SK-N-SH (cell line): ENCODE data around the gene FAM120B. TPM values are rescaled to one million over a fixed set of nuclear protein-coding genes. Genes with fewer than 3 reads are reported as not detected.

Source experiments
- CTCF ChIA-PET: fragments of 300-600, 350-600 bp; formaldehyde crosslinking; extraction: SDS; loops from one replicate; lab custom pipeline; 2021; lab: Yijun Ruan, JAX
- POLR2A ChIA-PET: fragments of 350-600 bp; sonication (Branson Sonifier 250); formaldehyde crosslinking; extraction: SDS; loops from one replicate; lab custom pipeline; 2020; ENCODE audit warnings: antibody characterized with exemption, inconsistent platforms; lab: Yijun Ruan, JAX
- DNase-seq: peaks from one replicate; pipeline ENCODE4 v3.0.0; 2012
- H2AFZ ChIP-seq: fragments of 200-600 bp; sonication (generic); 2 replicates; pipeline ENCODE4 v1.8.1; 2016; ENCODE audit warnings: antibody characterized with exemption, mild to moderate bottlenecking, low read depth
- H3F3A ChIP-seq: fragments of 200-600 bp; sonication (generic); replicated peaks from 2 replicates; pipeline ENCODE3; 2016; ENCODE audit warnings: antibody characterized with exemption, mild to moderate bottlenecking; ENCODE audit not compliant: insufficient read depth
- H3K27ac ChIP-seq, 2 experiments: fragments of 200-500 bp in 1 of 2; fragments of 200-600 bp in 1 of 2; sonication (Bioruptor generic) in 1 of 2; sonication (generic), shearing (Covaris generic) in 1 of 2; 2 replicates each; pipeline versions ENCODE4 v1.5.1 to v1.6.1; 2014 to 2016; ENCODE audit warnings: low read depth in 2 of 2, inconsistent platforms in 1 of 2, low read length in 1 of 2, mild to moderate bottlenecking in 1 of 2, mixed read lengths in 1 of 2
- H3K27me3 ChIP-seq: fragments of 200-600 bp; sonication (generic), shearing (Covaris generic); 2 replicates; pipeline ENCODE4 v1.6.1; 2016; ENCODE audit warnings: mixed run types; ENCODE audit not compliant: insufficient read depth
- H3K36me3 ChIP-seq, 2 experiments: fragments of 200-500 bp in 1 of 2; fragments of 200-600 bp in 1 of 2; sonication (Bioruptor generic) in 1 of 2; sonication (generic) in 1 of 2; replicated peaks in 1 of 2; 2 replicates each; pipeline versions ENCODE3 to v1.5.1; 2014 to 2016; ENCODE audit warnings: low read length in 1 of 2, mild to moderate bottlenecking in 1 of 2; ENCODE audit not compliant: insufficient read depth in 2 of 2, control insufficient read depth in 1 of 2
- H3K4me1 ChIP-seq, 2 experiments: fragments of 200-500 bp in 1 of 2; fragments of 200-600 bp in 1 of 2; sonication (Bioruptor generic) in 1 of 2; sonication (generic), shearing (Covaris generic) in 1 of 2; 2 replicates each; pipeline versions ENCODE4 v1.5.1 to v1.6.1; 2014 to 2016; ENCODE audit warnings: low read depth in 1 of 2, low read length in 1 of 2, mixed run types in 1 of 2; ENCODE audit not compliant: insufficient read depth in 2 of 2, control insufficient read depth in 1 of 2
- H3K4me2 ChIP-seq: fragments of 200-600 bp; sonication (generic), shearing (Covaris generic); 2 replicates; pipeline ENCODE4 v1.6.1; 2017; ENCODE audit warnings: mixed run types
- H3K4me3 ChIP-seq, 2 experiments: fragments of 200-500 bp in 1 of 2; fragments of 200-600 bp in 1 of 2; sonication (Bioruptor generic) in 1 of 2; sonication (generic), shearing (Covaris generic) in 1 of 2; 2 replicates each; pipeline versions ENCODE4 v1.5.1 to v1.8.1; 2014 to 2016; ENCODE audit warnings: low read depth in 2 of 2, inconsistent platforms in 1 of 2, low read length in 1 of 2, mild to moderate bottlenecking in 1 of 2, mixed read lengths in 1 of 2, moderate library complexity in 1 of 2
- H3K79me2 ChIP-seq: fragments of 200-600 bp; sonication (generic); 2 replicates; pipeline ENCODE4 v1.8.1; 2017; ENCODE audit warnings: mild to moderate bottlenecking; ENCODE audit not compliant: insufficient read depth
- H3K9ac ChIP-seq: fragments of 200-600 bp; sonication (generic); 2 replicates; pipeline ENCODE4 v1.6.1; 2017; ENCODE audit warnings: mixed run types
- H3K9me2 ChIP-seq: fragments of 200-600 bp; sonication (generic); 2 replicates; pipeline ENCODE4 v1.6.1; 2017; ENCODE audit warnings: mixed run types
- H3K9me3 ChIP-seq: fragments of 200-600 bp; sonication (generic); 2 replicates; pipeline ENCODE4 v1.6.1; 2017; ENCODE audit warnings: mixed run types, mild to moderate bottlenecking, moderate library complexity
- H4K20me1 ChIP-seq: fragments of 200-600 bp; sonication (generic); 2 replicates; pipeline ENCODE4 v1.6.1; 2017; ENCODE audit warnings: mild to moderate bottlenecking, mixed run types; ENCODE audit not compliant: insufficient read depth
- CHD2 ChIP-seq: fragments of 150-350 bp; IDR thresholded peaks from 2 replicates; pipeline ENCODE4 v1.6.1; 2018; ENCODE audit warnings: low read length; ENCODE audit not compliant: partially characterized antibody
- ELF1 ChIP-seq: IDR thresholded peaks from 2 replicates; pipeline ENCODE4 v1.4.0; 2012
- EP300 ChIP-seq, 2 experiments: IDR thresholded peaks; 2 replicates each; pipeline versions ENCODE4 v1.4.0 to v1.6.1; 2012; ENCODE audit warnings: borderline replicate concordance in 1 of 2, low read depth in 1 of 2, low read length in 1 of 2
- FOSL2 ChIP-seq: IDR thresholded peaks from 2 replicates; pipeline ENCODE4 v1.4.0; 2012; ENCODE audit warnings: low read depth, mild to moderate bottlenecking, moderate library complexity, borderline replicate concordance
- FOXM1 ChIP-seq: IDR thresholded peaks from 2 replicates; pipeline ENCODE4 v1.4.0; 2012; ENCODE audit warnings: low read depth, mild to moderate bottlenecking
- GABPA ChIP-seq: IDR thresholded peaks from 2 replicates; pipeline ENCODE4 v1.4.0; 2012; ENCODE audit warnings: low read depth, mild to moderate bottlenecking
- JUND ChIP-seq: IDR thresholded peaks from 2 replicates; pipeline ENCODE4 v1.4.0; 2012
- MEF2A ChIP-seq: IDR thresholded peaks from 2 replicates; pipeline ENCODE4 v1.4.0; 2012; ENCODE audit warnings: low read depth, borderline replicate concordance
- NFIC ChIP-seq: IDR thresholded peaks from 2 replicates; pipeline ENCODE4 v1.4.0; 2012; ENCODE audit warnings: borderline replicate concordance
- POLR2AphosphoS5 ChIP-seq: IDR thresholded peaks from 2 replicates; pipeline ENCODE4 v1.6.1; 2012; ENCODE audit warnings: low read depth, low read length
- RAD21 ChIP-seq: IDR thresholded peaks from 2 replicates; pipeline ENCODE4 v1.6.1; 2012; ENCODE audit warnings: mild to moderate bottlenecking, low read length
- RXRA ChIP-seq: IDR thresholded peaks from 2 replicates; pipeline ENCODE4 v1.4.0; 2012; ENCODE audit warnings: low read depth, mild to moderate bottlenecking, borderline replicate concordance
- SMC3 ChIP-seq: IDR thresholded peaks from 2 replicates; pipeline ENCODE4 v1.6.1; 2012; ENCODE audit warnings: low read depth, low read length, improper control_type of control experiment
- TAF1 ChIP-seq: IDR thresholded peaks from 2 replicates; pipeline ENCODE4 v1.6.1; 2012; ENCODE audit warnings: low read depth, mild to moderate bottlenecking, low read length, moderate library complexity, borderline replicate concordance
- TEAD4 ChIP-seq: IDR thresholded peaks from 2 replicates; pipeline ENCODE4 v1.4.0; 2012; ENCODE audit warnings: mild to moderate bottlenecking, borderline replicate concordance; ENCODE audit not compliant: insufficient read depth
- YY1 ChIP-seq: IDR thresholded peaks from 2 replicates; pipeline ENCODE4 v1.4.0; 2012; ENCODE audit warnings: low read depth, mild to moderate bottlenecking
- WGBS: methylation state at CpG from one replicate; pipeline ENCODE4 v1.1.6; 2017; ENCODE audit warnings: low lambda C conversion rate; 5-methylcytosine and 5-hydroxymethylcytosine counted together
- polyA plus RNA-seq, 3 experiments: library from polyadenylated mRNA; depleted of rRNA; stranded (reverse); fragments of >200 nt; gene quantifications; 2 replicates each; pipeline ENCODE4 v1.2.3, GENCODE V29; 2012
- TF ChIP-seq, protein P1 (sequence below): IDR thresholded peaks from 2 replicates; pipeline ENCODE4 v1.4.0; 2012; ENCODE audit warnings: low read depth
- TF ChIP-seq, protein P2 (sequence below): fragments of 150-350 bp; IDR thresholded peaks from 2 replicates; pipeline ENCODE4 v1.6.1; 2017; ENCODE audit warnings: antibody characterized with exemption, low read length, low read depth, borderline replicate concordance
- TF ChIP-seq, protein P3 (sequence below): fragments of 200-600 bp; sonication (generic); IDR thresholded peaks from 2 replicates; pipeline ENCODE4 v1.6.1; 2017; ENCODE audit warnings: antibody characterized with exemption, mild to moderate bottlenecking, moderate library complexity
- TF ChIP-seq, protein P4 (sequence below): IDR thresholded peaks from 2 replicates; pipeline ENCODE4 v1.4.0; 2012; ENCODE audit warnings: low read depth, borderline replicate concordance

Gene FAM120B
- polyA plus RNA-seq, 1 of the 3 experiments (the other 2 are of a cell fraction): 7.7 TPM

DNA sequence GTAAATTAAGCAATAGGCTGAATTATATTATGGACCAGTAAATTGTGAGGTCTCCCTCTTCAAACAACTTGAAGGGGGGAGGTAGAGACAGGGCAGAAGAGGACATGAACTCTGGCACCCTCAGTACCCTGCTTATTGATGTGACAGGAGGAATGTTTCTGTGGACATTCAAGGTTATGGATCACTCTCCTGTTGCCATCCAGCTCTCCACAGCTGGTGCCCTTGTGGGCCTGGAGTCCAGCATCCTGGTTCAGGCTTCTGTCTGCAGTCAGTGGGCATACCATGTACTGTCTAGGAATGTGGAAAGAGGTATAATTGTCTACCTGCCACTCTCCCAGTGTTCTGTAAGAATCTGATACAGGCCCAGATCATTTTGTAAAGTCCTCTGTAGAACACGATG, 55.6 kb downstream of the FAM120B start:
- no peak for DNase-seq
- H3K79me2 ChIP-seq: no peaks in the 10 kb centered on the region
- CTCF ChIA-PET: no interaction called here
- 100% methylated on average over 1 of the region's 1 CpG for WGBS
- no peaks in the 10 kb centered on the region for H3K9me3 ChIP-seq
- no peaks in the 10 kb centered on the region for H3F3A ChIP-seq
- no peak overlapping the region for H3K9ac ChIP-seq
- H3K27ac ChIP-seq: no peak overlapping the region
- H3K36me3 ChIP-seq: peaks cover 33 to 55% of the 10 kb centered on the region in 2 experiments
- no peaks in the 10 kb centered on the region for H3K27me3 ChIP-seq
- peaks cover 0 to 16% of the 10 kb centered on the region in 2 experiments; a peak in 2 of 4 replicates for H3K4me1 ChIP-seq
- POLR2A ChIA-PET: no interaction called here
- no peak overlapping the region for H2AFZ ChIP-seq
- H3K4me2 ChIP-seq: no peak overlapping the region
- H4K20me1 ChIP-seq: no peaks in the 10 kb centered on the region
- no peaks in the 10 kb centered on the region for H3K9me2 ChIP-seq
- no peak overlapping the region for H3K4me3 ChIP-seq
- no peak for TF ChIP-seq FOXM1
- TF ChIP-seq JUND: no peak
- TF ChIP-seq POLR2AphosphoS5: no peak
- no peak for TF ChIP-seq RXRA
- no peak for TF ChIP-seq EP300 (IDR thresholded peaks at IDR 0.05; ENCODE audit: borderline replicate concordance in 1 of 2, low read depth in 1 of 2, low read length in 1 of 2)
- TF ChIP-seq RAD21: no peak
- no peak for TF ChIP-seq NFIC
- no peak for TF ChIP-seq GABPA
- no peak for TF ChIP-seq ELF1
- no peak for TF ChIP-seq SMC3
- TF ChIP-seq, protein P1, sequence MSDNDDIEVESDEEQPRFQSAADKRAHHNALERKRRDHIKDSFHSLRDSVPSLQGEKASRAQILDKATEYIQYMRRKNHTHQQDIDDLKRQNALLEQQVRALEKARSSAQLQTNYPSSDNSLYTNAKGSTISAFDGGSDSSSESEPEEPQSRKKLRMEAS: no peak
- no peak for TF ChIP-seq YY1
- TF ChIP-seq MEF2A: no peak
- TF ChIP-seq, protein P2, sequence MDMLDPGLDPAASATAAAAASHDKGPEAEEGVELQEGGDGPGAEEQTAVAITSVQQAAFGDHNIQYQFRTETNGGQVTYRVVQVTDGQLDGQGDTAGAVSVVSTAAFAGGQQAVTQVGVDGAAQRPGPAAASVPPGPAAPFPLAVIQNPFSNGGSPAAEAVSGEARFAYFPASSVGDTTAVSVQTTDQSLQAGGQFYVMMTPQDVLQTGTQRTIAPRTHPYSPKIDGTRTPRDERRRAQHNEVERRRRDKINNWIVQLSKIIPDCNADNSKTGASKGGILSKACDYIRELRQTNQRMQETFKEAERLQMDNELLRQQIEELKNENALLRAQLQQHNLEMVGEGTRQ: no peak
- TF ChIP-seq, protein P3, sequence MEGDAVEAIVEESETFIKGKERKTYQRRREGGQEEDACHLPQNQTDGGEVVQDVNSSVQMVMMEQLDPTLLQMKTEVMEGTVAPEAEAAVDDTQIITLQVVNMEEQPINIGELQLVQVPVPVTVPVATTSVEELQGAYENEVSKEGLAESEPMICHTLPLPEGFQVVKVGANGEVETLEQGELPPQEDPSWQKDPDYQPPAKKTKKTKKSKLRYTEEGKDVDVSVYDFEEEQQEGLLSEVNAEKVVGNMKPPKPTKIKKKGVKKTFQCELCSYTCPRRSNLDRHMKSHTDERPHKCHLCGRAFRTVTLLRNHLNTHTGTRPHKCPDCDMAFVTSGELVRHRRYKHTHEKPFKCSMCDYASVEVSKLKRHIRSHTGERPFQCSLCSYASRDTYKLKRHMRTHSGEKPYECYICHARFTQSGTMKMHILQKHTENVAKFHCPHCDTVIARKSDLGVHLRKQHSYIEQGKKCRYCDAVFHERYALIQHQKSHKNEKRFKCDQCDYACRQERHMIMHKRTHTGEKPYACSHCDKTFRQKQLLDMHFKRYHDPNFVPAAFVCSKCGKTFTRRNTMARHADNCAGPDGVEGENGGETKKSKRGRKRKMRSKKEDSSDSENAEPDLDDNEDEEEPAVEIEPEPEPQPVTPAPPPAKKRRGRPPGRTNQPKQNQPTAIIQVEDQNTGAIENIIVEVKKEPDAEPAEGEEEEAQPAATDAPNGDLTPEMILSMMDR: no peak
- TF ChIP-seq, protein P4, sequence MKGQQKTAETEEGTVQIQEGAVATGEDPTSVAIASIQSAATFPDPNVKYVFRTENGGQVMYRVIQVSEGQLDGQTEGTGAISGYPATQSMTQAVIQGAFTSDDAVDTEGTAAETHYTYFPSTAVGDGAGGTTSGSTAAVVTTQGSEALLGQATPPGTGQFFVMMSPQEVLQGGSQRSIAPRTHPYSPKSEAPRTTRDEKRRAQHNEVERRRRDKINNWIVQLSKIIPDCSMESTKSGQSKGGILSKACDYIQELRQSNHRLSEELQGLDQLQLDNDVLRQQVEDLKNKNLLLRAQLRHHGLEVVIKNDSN: no peak
- TF ChIP-seq TAF1: no peak
- no peak for TF ChIP-seq TEAD4
- no peak for TF ChIP-seq FOSL2
- no peak for TF ChIP-seq CHD2
